ENCODE measurements around the gene ASAH2.
"Not testable (repeated sequence)": the region's sequence is repeated elsewhere in the genome, so short reads cannot be mapped to it uniquely, and the experiment has no call there.

Gene ASAH2

GRCh38 chr10:50251394-50251793 is at the start of gene ASAH2:
Gene ASAH2, minus strand, starts transcription at chr10:50251516. Its CDS starts 2,906 bp downstream, at chr10:50248610.
- no peak for DNase-seq

- DNase-seq = no peak
Observed at GRCh38 chr10:50299948-50300669, 48.8 kb upstream of the ASAH2 start.

- DNase-seq = no peak
Observed at GRCh38 chr10:50295367-50295766, 44.1 kb upstream of the ASAH2 start.

- DNase-seq = no peak
Observed at GRCh38 chr10:50294582-50294981, 43.3 kb upstream of the ASAH2 start.

GRCh38 chr10:50293513-50294313 is 42.4 kb upstream of the ASAH2 start:
- no peak for DNase-seq

GRCh38 chr10:50291261-50291850 is 40.0 kb upstream of the ASAH2 start:
- no peak for DNase-seq

GRCh38 chr10:50289196-50289595 is 37.9 kb upstream of the ASAH2 start:
- DNase-seq = no peak

- DNase-seq = no peak
Observed at GRCh38 chr10:50286996-50287803, 35.9 kb upstream of the ASAH2 start.

- no peak for DNase-seq
Observed at GRCh38 chr10:50286517-50286916, 35.2 kb upstream of the ASAH2 start.

GRCh38 chr10:50281967-50282522 is 30.7 kb upstream of the ASAH2 start:
- DNase-seq = no peak

- DNase-seq = no peak
Observed at GRCh38 chr10:50281210-50281966, 30.1 kb upstream of the ASAH2 start.

- DNase-seq = no peak
Observed at GRCh38 chr10:50280049-50280841, 28.9 kb upstream of the ASAH2 start.

GRCh38 chr10:50279489-50279888 is 28.2 kb upstream of the ASAH2 start:
- DNase-seq = no peak

- peak; percentile 31 for DNase-seq
Observed at GRCh38 chr10:50275650-50276235, 24.4 kb upstream of the ASAH2 start.

- no peak for DNase-seq
Observed at GRCh38 chr10:50272531-50272930, 21.2 kb upstream of the ASAH2 start.

- no peak for DNase-seq
Observed at GRCh38 chr10:50271564-50272250, 20.4 kb upstream of the ASAH2 start.

- DNase-seq = not testable (repeated sequence)
Observed at GRCh38 chr10:50267877-50268276, 16.6 kb upstream of the ASAH2 start.

- DNase-seq = not testable (repeated sequence)
Observed at GRCh38 chr10:50262625-50263024, 11.3 kb upstream of the ASAH2 start.

- no peak for DNase-seq
Observed at GRCh38 chr10:50260791-50261281, 9.5 kb upstream of the ASAH2 start.

GRCh38 chr10:50254479-50254878 is 3.2 kb upstream of the ASAH2 start:
- DNase-seq = no peak
